ENCODE measurements around the gene LRP1B. TPM values are rescaled to one million over a fixed set of nuclear protein-coding genes. Genes with fewer than 3 reads are reported as not detected.

LRP1B gene
- total and polyA plus RNA-seq, 4 donors, result 0.01 to 0.84 (median 0.17) TPM

GRCh38 chr2:140600116-140600515 lies 1530.7 kb downstream of the LRP1B start:
- no peaks in the 10 kb centered on the region for H3K9me3 ChIP-seq (ENCODE audit: control insufficient read depth in 4 of 4, low read length in 3 of 4)
- TF ChIP-seq FOXA1 (IDR thresholded peaks at IDR 0.05) (no peak), RAD21 (IDR thresholded peaks at IDR 0.05) (no peak), FOXA2 (IDR thresholded peaks at IDR 0.05) (no peak), NR2F2 (IDR thresholded peaks at IDR 0.05) (no peak), SP1 (IDR thresholded peaks at IDR 0.05) (no peak), HNF4G (IDR thresholded peaks at IDR 0.05) (no peak), GABPA (IDR thresholded peaks at IDR 0.05 in 1 of 2, conservative IDR thresholded peaks at IDR 0.05 in 1 of 2) (no peak), TAF1 (conservative IDR thresholded peaks at IDR 0.05) (no peak), EGR1 (IDR thresholded peaks at IDR 0.05; ENCODE audit: low read depth in 2 of 2) (no peak)
- H3K27me3 ChIP-seq (ENCODE audit: control insufficient read depth in 4 of 4, insufficient read depth in 4 of 4, low read length in 3 of 4), result no peaks in the 10 kb centered on the region
- no peak overlapping the region for H3K9ac ChIP-seq (ENCODE audit: low read depth in 1 of 2, low read length in 2 of 2)
- H3K36me3 ChIP-seq (ENCODE audit: control insufficient read depth in 4 of 4, insufficient read depth in 3 of 4, low read depth in 1 of 4, low read length in 3 of 4), result no peaks in the 10 kb centered on the region
- DNase-seq (ENCODE audit: low spot score), result no peak
- H3K4me1 ChIP-seq (ENCODE audit: control insufficient read depth in 4 of 4, insufficient read depth in 4 of 4, low read length in 3 of 4), result no peaks in the 10 kb centered on the region
- 77% methylated on average over 1 of the region's 1 CpG for WGBS
- no peak overlapping the region for H3K4me3 ChIP-seq (ENCODE audit: low read depth in 1 of 3, low read length in 3 of 3)
- no peak overlapping the region for H3K27ac ChIP-seq (ENCODE audit: low read depth in 1 of 2, low read length in 2 of 2)

DNA sequence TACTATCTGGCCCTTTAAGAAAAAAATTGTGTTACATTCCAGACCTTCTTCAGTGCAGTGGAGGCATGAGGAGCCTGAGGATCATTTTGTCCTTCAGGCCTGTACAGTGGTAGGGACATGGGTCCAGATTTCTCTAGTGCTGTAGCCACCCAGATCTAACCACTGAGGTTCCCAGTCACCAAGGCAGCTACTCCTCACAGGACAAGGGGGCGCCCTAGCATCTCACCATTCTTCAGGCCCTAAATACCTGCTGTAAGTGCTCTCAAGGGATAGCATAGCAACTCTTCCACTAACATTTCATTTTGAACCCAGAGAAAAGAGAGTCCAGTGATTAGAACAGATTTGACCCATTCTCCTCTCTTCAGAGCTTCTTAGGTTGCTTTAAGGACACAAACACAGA lies 1533.0 kb downstream of the LRP1B start:
- TF ChIP-seq MAX (IDR thresholded peaks at IDR 0.05) (no peak), GABPA (IDR thresholded peaks at IDR 0.05 in 1 of 2, conservative IDR thresholded peaks at IDR 0.05 in 1 of 2) (no peak), HNF4G (IDR thresholded peaks at IDR 0.05) (no peak), RAD21 (IDR thresholded peaks at IDR 0.05) (no peak), FOXA2 (IDR thresholded peaks at IDR 0.05) (no peak), YY1 (IDR thresholded peaks at IDR 0.05) (no peak), ATF3 (IDR thresholded peaks at IDR 0.05) (no peak), SP1 (IDR thresholded peaks at IDR 0.05) (no peak), RXRA (IDR thresholded peaks at IDR 0.05) (no peak), EGR1 (IDR thresholded peaks at IDR 0.05; ENCODE audit: low read depth in 2 of 2) (no peak), NR2F2 (IDR thresholded peaks at IDR 0.05) (no peak), HNF4A (conservative IDR thresholded peaks at IDR 0.05) (no peak), FOXA1 (IDR thresholded peaks at IDR 0.05) (no peak), TAF1 (conservative IDR thresholded peaks at IDR 0.05) (no peak), REST (IDR thresholded peaks at IDR 0.05) (no peak), JUND (IDR thresholded peaks at IDR 0.05) (no peak)
- TF ChIP-seq, protein P1, sequence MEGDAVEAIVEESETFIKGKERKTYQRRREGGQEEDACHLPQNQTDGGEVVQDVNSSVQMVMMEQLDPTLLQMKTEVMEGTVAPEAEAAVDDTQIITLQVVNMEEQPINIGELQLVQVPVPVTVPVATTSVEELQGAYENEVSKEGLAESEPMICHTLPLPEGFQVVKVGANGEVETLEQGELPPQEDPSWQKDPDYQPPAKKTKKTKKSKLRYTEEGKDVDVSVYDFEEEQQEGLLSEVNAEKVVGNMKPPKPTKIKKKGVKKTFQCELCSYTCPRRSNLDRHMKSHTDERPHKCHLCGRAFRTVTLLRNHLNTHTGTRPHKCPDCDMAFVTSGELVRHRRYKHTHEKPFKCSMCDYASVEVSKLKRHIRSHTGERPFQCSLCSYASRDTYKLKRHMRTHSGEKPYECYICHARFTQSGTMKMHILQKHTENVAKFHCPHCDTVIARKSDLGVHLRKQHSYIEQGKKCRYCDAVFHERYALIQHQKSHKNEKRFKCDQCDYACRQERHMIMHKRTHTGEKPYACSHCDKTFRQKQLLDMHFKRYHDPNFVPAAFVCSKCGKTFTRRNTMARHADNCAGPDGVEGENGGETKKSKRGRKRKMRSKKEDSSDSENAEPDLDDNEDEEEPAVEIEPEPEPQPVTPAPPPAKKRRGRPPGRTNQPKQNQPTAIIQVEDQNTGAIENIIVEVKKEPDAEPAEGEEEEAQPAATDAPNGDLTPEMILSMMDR (IDR thresholded peaks at IDR 0.05; ENCODE audit: low read depth, low read length, missing input control), result no peak
- no peak for DNase-seq (ENCODE audit: low spot score)
- H3K36me3 ChIP-seq (ENCODE audit: control insufficient read depth in 4 of 4, insufficient read depth in 3 of 4, low read depth in 1 of 4, low read length in 3 of 4), result no peaks in the 10 kb centered on the region
- no peak overlapping the region for H3K4me3 ChIP-seq (ENCODE audit: low read depth in 1 of 3, low read length in 3 of 3)
- no peaks in the 10 kb centered on the region for H3K9me3 ChIP-seq (ENCODE audit: control insufficient read depth in 4 of 4, low read length in 3 of 4)
- H3K9ac ChIP-seq (ENCODE audit: low read depth in 1 of 2, low read length in 2 of 2), result no peak overlapping the region
- H3K27ac ChIP-seq (ENCODE audit: low read depth in 1 of 2, low read length in 2 of 2), result no peak overlapping the region
- WGBS, result 85% methylated on average over 1 of the region's 1 CpG
- H3K27me3 ChIP-seq (ENCODE audit: control insufficient read depth in 4 of 4, insufficient read depth in 4 of 4, low read length in 3 of 4), result no peaks in the 10 kb centered on the region
- no peaks in the 10 kb centered on the region for H3K4me1 ChIP-seq (ENCODE audit: control insufficient read depth in 4 of 4, insufficient read depth in 4 of 4, low read length in 3 of 4)
